OCI-M2 (cell line): ENCODE measurements around the gene SAFB.

Experiments used
- DNase-seq: peaks from one replicate; lab custom pipeline; 2025; ENCODE audit not compliant: unreplicated experiment; lab: John Stamatoyannopoulos, UW

SAFB gene

GRCh38 chr19:5664515-5664914 lies 41.6 kb downstream of the SAFB start:
- DNase-seq: no peak

GRCh38 chr19:5665781-5666513 lies 43.1 kb downstream of the SAFB start:
- no peak for DNase-seq

- DNase-seq: no peak
Measured at GRCh38 chr19:5666921-5667610, 44.2 kb downstream of the SAFB start.

- DNase-seq: no peak
Measured at GRCh38 chr19:5667751-5668271, 44.9 kb downstream of the SAFB start.

GRCh38 chr19:5669212-5669611 lies 46.3 kb downstream of the SAFB start:
- no peak for DNase-seq

- no peak for DNase-seq
Measured at GRCh38 chr19:5671600-5671999, 48.7 kb downstream of the SAFB start.

GRCh38 chr19:5672708-5673459 lies 50.0 kb downstream of the SAFB start:
- DNase-seq: no peak

GRCh38 chr19:5673752-5674151 lies 50.9 kb downstream of the SAFB start:
- DNase-seq: no peak

- DNase-seq: no peak
Measured at GRCh38 chr19:5674714-5675113, 51.8 kb downstream of the SAFB start.

GRCh38 chr19:5676105-5676771 lies 53.4 kb downstream of the SAFB start:
- DNase-seq: no peak

- no peak for DNase-seq
Measured at GRCh38 chr19:5676772-5677105, 53.9 kb downstream of the SAFB start.

- DNase-seq: no peak
Measured at GRCh38 chr19:5677136-5677535, 54.3 kb downstream of the SAFB start.

GRCh38 chr19:5677580-5677979 lies 54.7 kb downstream of the SAFB start:
- DNase-seq: no peak

GRCh38 chr19:5678071-5678718 lies 55.3 kb downstream of the SAFB start:
- DNase-seq: no peak

GRCh38 chr19:5679289-5680083 lies 56.6 kb downstream of the SAFB start:
- no peak for DNase-seq

GRCh38 chr19:5680084-5680436 lies 57.2 kb downstream of the SAFB start:
- DNase-seq: no peak

GRCh38 chr19:5680437-5681368 lies 57.8 kb downstream of the SAFB start, which contains the start of the genes HSD11B1L and MICOS13:
Gene HSD11B1L, plus strand, starts transcription at chr19:5681027. Its CDS starts 3,806 bp downstream, at chr19:5684833.
Gene MICOS13, minus strand, starts transcription at chr19:5680516. Its CDS starts 30 bp downstream, at chr19:5680486.
- peak; percentile 87 for DNase-seq

GRCh38 chr19:5681391-5682106 lies 58.7 kb downstream of the SAFB start:
- DNase-seq: no peak
